Fibroblast of mammary gland (primary cell): ENCODE results near the gene CHMP6.

ENCODE experiments used
- DNase-seq: peaks from one replicate; pipeline ENCODE4 v3.0.0-alpha.2; 2010; ENCODE audit warnings: low read depth
- H3K4me3 ChIP-seq: 2 replicates; pipeline ENCODE4 v1.5.1; 2011; ENCODE audit warnings: low read depth, mild to moderate bottlenecking, low read length, moderate library complexity; ENCODE audit not compliant: control insufficient read depth
- CTCF ChIP-seq: conservative IDR thresholded peaks from 2 replicates; pipeline ENCODE4 v1.5.1; 2011; ENCODE audit warnings: low read depth, low read length, inconsistent platforms; ENCODE audit not compliant: control insufficient read depth, insufficient read depth

CHMP6 gene

DNA sequence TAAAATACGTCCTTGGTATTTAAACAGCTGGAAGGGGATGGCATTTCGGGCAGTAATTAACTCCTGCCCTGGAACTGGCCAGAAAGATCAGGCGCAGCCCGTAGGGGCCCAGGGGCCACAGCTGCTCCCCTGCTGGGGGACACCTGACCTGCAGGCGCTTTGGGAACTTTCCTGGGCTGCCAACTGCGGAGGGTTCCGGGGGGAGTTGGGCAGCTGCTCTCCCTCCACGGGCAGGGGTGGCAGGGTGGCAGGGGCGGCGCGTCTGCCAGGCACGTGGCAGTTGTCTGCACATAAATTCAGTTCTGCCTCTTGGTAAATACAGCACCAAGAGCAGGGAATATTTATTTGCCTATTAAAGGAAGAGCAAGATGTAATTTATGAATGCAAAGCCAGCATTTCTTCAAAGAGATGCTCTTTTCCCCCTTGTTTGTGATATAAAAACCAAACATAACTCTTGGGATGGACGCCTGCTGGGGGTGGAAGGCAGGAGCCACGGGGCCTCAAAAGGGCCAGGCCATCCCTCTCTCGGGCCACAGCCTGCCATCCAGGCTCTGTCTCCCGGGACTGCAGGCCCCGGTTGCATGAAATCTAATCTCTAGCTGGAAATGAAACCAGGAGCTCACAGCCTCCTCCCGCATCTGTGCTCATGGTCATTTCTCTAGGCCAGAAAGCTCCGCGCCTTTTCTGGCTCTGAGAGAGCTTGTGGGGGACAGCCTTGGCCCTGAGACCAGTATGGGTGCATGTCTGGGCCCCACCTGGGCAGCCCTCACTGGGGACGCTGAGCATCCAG, 29.9 kb upstream of the CHMP6 start:
- no peak for TF ChIP-seq CTCF

DNA sequence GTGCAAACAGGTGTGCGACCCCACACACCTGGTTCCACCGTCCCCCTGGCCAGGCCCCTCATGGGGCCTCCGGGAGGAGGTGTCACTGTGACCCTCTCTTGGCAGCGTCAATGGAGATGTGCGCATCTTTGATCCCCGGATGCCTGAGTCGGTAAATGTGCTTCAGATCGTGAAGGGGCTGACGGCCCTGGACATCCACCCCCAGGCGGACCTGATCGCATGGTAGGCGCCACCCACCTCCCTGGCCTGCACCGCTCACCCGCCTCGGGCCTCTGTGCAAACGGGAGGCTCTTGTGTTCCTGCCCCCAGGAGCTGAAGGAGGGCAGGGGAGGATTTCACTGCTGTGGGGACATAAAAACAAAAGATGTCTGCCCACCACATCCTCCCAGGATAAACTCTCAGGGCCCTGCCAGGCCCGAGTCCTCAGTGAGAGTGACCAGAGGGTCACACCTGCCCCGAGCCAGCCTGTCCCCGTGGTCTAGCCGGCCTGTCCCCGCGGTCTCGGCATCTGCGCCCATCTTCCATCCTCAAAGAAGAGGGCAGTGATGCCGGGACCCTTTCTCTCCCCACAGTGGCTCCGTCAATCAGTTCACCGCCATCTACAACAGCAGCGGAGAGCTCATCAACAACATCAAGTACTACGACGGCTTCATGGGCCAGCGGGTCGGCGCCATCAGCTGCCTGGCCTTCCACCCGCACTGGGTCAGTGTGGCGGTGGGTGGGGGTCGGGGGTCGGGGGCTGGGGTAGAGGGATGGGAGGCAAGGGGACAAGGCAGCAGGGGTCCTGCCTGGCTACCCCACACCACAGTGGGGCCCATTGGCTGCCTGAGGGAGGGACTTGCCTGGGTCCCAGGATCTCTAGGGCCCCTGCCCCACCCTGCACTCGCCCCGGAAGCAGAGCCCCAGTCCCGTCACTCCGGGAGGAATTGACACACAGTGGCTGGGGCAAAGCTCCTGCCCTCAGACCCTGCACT, 29.0 kb upstream of the CHMP6 start:
- DNase-seq: no peak
- no peak for TF ChIP-seq CTCF
- H3K4me3 ChIP-seq: no peak overlapping the region

More for the DNA sequence above, 29.9 kb upstream of the CHMP6 start:
- no peak for DNase-seq
- H3K4me3 ChIP-seq: no peak overlapping the region

DNA sequence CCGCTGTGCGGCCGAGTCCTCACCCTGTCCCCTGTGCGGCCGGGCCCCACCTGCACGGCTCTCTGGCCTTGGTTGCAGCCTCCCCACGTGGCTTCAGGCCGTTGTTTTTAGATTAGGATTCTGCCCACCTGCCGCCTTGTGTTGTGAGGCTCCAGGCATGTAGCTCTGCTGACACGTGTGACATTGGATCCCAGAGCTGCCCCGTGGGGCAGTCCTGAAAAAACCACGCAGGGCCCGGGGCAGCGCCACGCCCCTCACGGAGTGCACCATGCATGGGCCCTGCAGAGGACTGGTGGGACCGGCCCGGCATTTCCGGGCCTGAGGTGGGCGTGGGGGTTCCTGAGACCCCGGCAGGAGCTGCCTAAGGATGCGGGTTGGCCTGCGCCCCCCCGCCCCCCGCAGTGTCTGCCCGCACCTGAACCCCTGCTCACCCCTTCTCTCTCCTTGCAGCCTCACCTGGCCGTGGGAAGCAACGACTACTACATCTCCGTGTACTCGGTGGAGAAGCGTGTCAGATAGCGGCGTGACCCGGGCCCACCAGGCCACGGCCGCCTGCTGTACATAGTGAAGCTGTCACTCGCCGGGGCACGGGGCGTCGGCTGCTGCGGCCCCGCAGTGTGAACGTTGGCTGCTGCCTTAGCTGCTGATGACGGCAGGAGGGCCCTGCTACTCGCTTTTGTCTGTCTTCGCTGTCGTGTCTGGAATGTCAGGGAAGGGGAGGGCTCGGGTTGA, 27.7 kb upstream of the CHMP6 start:
- no peak for TF ChIP-seq CTCF
- no peak overlapping the region for H3K4me3 ChIP-seq
- DNase-seq: no peak

DNA sequence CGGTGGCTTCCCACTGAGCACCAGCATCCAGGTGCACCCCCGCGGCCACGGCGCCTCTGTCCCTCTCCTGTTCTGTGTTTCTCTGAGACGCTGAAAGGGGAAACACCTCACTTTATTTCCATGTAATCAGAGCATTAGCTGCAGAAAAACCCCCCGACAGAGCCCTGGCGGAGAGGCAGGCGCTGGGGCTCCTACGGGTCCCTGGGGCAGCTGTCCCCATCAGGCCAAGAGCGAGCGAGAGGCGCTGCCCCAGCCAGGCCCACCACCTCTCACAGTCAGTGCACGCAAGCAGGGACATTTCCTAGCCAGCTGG, 27.1 kb upstream of the CHMP6 start:
- no peak overlapping the region for H3K4me3 ChIP-seq
- no peak for DNase-seq
- no peak for TF ChIP-seq CTCF

DNA sequence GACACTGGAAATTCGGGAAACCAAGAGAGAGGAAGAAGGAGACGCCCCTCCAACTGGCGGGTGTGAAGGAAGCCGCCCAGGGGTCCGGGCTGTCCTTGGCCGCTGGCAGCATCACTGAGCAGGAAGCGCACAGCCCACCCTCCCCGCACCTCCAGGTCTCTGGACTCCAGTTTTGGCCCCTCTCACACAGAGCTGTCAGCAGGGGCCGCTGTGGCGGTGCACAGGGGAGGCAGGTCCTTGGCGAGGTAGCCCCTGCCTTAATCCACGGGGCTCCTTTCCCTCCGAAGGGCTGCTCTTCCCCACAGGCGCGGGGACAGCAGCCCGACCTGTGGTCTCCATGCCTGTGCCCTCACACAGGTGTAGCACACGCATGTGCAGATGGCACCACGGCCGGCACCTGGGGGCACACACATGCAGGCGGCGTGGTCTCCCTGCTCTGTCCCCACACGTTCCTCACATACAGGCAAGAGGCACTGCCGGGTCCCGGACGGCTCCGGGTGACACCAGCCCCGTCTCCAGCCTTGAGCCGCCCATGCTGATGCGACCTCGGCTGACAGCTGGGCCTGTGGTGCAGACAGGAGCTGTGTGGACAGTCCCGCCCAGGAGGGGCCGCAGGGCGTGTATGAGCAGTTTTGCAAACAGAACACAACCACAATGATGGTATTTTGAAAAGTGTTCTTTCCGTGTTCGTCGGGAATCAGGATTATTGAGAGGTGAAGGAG, 26.6 kb upstream of the CHMP6 start:
- H3K4me3 ChIP-seq: no peak overlapping the region
- DNase-seq: no peak
- TF ChIP-seq CTCF: no peak

DNA sequence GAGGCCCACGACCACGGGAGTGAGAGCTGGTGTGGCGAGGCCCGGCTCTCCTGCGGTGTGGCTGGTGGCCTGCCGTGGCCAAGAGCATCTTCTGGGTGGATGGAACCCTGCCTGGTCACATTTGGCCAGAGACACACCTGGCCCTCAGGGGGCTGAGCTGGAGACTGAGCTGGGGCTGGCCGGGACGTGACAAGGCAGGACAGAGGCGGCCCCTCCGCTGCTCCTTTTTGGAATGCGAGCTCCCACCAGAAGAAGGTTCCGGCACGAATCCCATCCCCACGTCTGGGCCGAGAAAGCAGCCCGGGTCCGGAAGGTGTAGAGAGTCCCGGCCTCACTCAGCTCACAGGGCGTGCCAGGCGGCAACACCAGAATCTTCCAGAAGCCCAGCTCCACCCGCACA, 26.0 kb upstream of the CHMP6 start:
- TF ChIP-seq CTCF: no peak
- DNase-seq: no peak

More for the DNA sequence above, 26.0 kb upstream of the CHMP6 start:
- H3K4me3 ChIP-seq: no peak overlapping the region
